ENCODE results near the gene AGFG2.

The AGFG2 gene

DNA sequence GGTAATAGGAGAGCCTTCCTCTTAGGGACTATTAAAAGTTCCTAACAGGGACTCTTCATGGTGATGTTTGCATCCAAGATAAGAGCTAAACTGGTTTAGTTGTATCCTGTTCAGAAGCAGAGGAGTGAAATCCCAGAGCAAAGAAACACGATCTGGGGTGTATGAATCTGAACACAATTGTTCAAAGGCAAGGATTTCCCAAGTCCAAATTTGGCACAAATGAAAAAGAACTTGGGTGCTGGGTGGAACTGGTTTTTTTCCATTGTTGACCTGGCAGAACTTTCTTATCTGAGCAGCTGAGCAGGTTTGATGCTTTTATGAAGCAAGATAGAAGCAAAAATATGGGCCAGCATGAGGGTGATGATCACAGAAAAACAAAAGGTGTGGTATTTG is 6.0 kb downstream of the AGFG2 start:
- POLR2A ChIA-PET, result interaction anchor here (0.6 to 0.9 kb wide), 4 partner anchors 12 to 67 kb away, joined by 3 to 6 read pairs (median 3); partner anchors contain the start of gene FBXO24
- peak overlapping the region; percentile 72 for H3K27ac ChIP-seq (ENCODE audit: extremely low read depth, low read depth, low read length)
- no peaks in the 10 kb centered on the region for H3K9me3 ChIP-seq (ENCODE audit: control insufficient read depth, insufficient read depth, low read depth, low read length)
- H3K4me1 ChIP-seq (ENCODE audit: control insufficient read depth, insufficient read depth, low read length), result peaks cover 39% of the 10 kb centered on the region
- CTCF ChIA-PET, result interaction anchor here (0.6 to 4.1 kb wide), 10 partner anchors 11 to 76 kb away, joined by 3 to 36 read pairs (median 4); no protein-coding TSS in a partner anchor
- no peak overlapping the region for H3K4me3 ChIP-seq (ENCODE audit: low read depth, low read length)
- peaks cover 6 to 7% of the 10 kb centered on the region in 2 experiments; a peak in 2 of 3 replicates for H3K36me3 ChIP-seq (ENCODE audit: control insufficient read depth in 2 of 2, insufficient read depth in 1 of 2, low read length in 2 of 2)
- TF ChIP-seq ZNF239 (tag by site-specific recombination; IDR thresholded peaks at IDR 0.05) (no peak), OVOL3 (tag by site-specific recombination; IDR thresholded peaks at IDR 0.05) (no peak), ZNF10 (tag by site-specific recombination; IDR thresholded peaks at IDR 0.05) (no peak), ZNF423 (tag by site-specific recombination; IDR thresholded peaks at IDR 0.05) (no peak), HOXD13 (CRISPR knock-in tag; IDR thresholded peaks at IDR 0.05; ENCODE audit: borderline replicate concordance) (no peak), ZBTB48 (tag by site-specific recombination; IDR thresholded peaks at IDR 0.05) (peak; percentile 77; the same call in 1 of the 2 replicates), SCRT2 (tag by site-specific recombination; IDR thresholded peaks at IDR 0.05) (no peak), ZNF132 (tag by site-specific recombination; IDR thresholded peaks at IDR 0.05; ENCODE audit: borderline replicate concordance) (no peak), OSR2 (tag by site-specific recombination; IDR thresholded peaks at IDR 0.05) (peak; percentile 17; the same call in 1 of the 2 replicates), GLIS2 (tag by site-specific recombination; IDR thresholded peaks at IDR 0.05) (no peak), ZNF133 (tag by site-specific recombination; IDR thresholded peaks at IDR 0.05) (no peak), ZBTB17 (tag by site-specific recombination; IDR thresholded peaks at IDR 0.05) (peak; percentile 17; the same call in 1 of the 2 replicates)
- TF ChIP-seq, protein P1, sequence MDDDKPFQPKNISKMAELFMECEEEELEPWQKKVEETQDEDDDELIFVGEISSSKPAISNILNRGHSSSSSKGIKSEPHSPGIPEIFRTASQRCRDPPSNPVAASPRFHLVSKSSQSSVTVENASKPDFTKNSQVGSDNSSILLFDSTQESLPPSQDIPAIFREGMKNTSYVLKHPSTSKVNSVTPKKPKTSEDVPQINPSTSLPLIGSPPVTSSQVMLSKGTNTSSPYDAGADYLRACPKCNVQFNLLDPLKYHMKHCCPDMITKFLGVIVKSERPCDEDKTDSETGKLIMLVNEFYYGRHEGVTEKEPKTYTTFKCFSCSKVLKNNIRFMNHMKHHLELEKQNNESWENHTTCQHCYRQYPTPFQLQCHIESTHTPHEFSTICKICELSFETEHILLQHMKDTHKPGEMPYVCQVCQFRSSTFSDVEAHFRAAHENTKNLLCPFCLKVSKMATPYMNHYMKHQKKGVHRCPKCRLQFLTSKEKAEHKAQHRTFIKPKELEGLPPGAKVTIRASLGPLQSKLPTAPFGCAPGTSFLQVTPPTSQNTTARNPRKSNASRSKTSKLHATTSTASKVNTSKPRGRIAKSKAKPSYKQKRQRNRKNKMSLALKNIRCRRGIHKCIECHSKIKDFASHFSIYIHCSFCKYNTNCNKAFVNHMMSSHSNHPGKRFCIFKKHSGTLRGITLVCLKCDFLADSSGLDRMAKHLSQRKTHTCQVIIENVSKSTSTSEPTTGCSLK (tag by site-specific recombination; IDR thresholded peaks at IDR 0.05), result no peak
- TF ChIP-seq, protein P2, sequence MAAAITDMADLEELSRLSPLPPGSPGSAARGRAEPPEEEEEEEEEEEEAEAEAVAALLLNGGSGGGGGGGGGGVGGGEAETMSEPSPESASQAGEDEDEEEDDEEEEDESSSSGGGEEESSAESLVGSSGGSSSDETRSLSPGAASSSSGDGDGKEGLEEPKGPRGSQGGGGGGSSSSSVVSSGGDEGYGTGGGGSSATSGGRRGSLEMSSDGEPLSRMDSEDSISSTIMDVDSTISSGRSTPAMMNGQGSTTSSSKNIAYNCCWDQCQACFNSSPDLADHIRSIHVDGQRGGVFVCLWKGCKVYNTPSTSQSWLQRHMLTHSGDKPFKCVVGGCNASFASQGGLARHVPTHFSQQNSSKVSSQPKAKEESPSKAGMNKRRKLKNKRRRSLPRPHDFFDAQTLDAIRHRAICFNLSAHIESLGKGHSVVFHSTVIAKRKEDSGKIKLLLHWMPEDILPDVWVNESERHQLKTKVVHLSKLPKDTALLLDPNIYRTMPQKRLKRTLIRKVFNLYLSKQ (tag by site-specific recombination; IDR thresholded peaks at IDR 0.05; ENCODE audit: borderline replicate concordance), result no peak
- TF ChIP-seq, protein P3, sequence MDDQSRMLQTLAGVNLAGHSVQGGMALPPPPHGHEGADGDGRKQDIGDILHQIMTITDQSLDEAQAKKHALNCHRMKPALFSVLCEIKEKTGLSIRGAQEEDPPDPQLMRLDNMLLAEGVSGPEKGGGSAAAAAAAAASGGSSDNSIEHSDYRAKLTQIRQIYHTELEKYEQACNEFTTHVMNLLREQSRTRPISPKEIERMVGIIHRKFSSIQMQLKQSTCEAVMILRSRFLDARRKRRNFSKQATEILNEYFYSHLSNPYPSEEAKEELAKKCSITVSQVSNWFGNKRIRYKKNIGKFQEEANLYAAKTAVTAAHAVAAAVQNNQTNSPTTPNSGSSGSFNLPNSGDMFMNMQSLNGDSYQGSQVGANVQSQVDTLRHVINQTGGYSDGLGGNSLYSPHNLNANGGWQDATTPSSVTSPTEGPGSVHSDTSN (CRISPR knock-in tag; IDR thresholded peaks at IDR 0.05), result no peak

DNA sequence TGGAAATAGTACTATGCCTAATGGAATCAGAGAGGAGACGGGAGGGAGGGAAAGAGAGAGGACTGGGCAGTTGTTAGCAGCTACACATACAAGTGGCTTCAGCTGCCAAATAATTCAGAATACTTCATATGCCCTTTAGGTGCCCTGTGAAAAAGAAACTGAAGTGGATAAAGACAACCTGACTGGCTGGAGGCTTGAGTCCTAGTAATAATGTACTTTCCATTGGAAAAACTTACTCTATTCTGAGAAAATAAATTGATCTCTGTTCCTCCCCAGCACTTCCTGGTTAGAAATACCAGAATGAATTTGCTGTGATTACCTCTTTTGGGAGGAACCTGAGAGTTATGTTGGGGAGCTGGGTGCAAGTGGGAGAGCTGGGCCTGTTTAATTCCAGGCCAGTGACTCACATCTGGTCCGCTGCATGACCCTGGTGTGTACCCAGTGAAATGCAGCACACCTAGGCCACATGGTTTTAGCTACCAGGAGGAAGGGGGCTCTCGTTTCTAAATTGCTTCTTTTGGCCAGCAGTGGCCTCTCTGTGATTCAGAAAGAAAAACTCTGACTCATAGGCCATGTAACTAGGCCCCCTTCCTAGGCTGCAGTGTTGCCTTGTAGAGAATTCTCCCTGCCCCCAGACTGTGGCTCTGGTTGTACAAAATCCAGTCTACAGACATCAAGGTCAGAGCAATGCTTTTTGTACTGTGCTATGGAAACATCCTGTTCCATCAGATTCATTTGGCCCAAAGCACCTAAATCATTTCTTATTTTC is 6.5 kb downstream of the AGFG2 start:
- Histone ChIP-seq H3K36me3 (ENCODE audit: control insufficient read depth in 2 of 2, insufficient read depth in 1 of 2, low read length in 2 of 2) (peaks cover 7 to 11% of the 10 kb centered on the region in 2 experiments; a peak in 2 of 3 replicates), H3K4me3 (ENCODE audit: low read depth, low read length) (no peak overlapping the region), H3K4me1 (ENCODE audit: control insufficient read depth, insufficient read depth, low read length) (peaks cover 39% of the 10 kb centered on the region), H3K9me3 (ENCODE audit: control insufficient read depth, insufficient read depth, low read depth, low read length) (no peaks in the 10 kb centered on the region), H3K27ac (ENCODE audit: extremely low read depth, low read depth, low read length) (peak overlapping the region; percentile 72)
- ChIA-PET CTCF (interaction anchor here (0.6 to 4.1 kb wide), 10 partner anchors 9 to 76 kb away, joined by 3 to 36 read pairs (median 5); no protein-coding TSS in a partner anchor), POLR2A (interaction anchor here (0.6 to 0.8 kb wide), 6 partner anchors 13 to 620 kb away, joined by 3 to 6 read pairs (median 3); partner anchors contain the start of genes FBXO24, LRCH4 and VGF)
- TF ChIP-seq ZNF473 (tag by site-specific recombination; IDR thresholded peaks at IDR 0.05), result no peak
- peak; percentile 35; the same call in 1 of the 2 replicates for TF ChIP-seq ZNF600 (tag by site-specific recombination; IDR thresholded peaks at IDR 0.05)
- TF ChIP-seq ZNF132 (tag by site-specific recombination; IDR thresholded peaks at IDR 0.05; ENCODE audit: borderline replicate concordance), result no peak
- TF ChIP-seq ZSCAN23 (tag by site-specific recombination; IDR thresholded peaks at IDR 0.05), result no peak
- TF ChIP-seq, protein P4, sequence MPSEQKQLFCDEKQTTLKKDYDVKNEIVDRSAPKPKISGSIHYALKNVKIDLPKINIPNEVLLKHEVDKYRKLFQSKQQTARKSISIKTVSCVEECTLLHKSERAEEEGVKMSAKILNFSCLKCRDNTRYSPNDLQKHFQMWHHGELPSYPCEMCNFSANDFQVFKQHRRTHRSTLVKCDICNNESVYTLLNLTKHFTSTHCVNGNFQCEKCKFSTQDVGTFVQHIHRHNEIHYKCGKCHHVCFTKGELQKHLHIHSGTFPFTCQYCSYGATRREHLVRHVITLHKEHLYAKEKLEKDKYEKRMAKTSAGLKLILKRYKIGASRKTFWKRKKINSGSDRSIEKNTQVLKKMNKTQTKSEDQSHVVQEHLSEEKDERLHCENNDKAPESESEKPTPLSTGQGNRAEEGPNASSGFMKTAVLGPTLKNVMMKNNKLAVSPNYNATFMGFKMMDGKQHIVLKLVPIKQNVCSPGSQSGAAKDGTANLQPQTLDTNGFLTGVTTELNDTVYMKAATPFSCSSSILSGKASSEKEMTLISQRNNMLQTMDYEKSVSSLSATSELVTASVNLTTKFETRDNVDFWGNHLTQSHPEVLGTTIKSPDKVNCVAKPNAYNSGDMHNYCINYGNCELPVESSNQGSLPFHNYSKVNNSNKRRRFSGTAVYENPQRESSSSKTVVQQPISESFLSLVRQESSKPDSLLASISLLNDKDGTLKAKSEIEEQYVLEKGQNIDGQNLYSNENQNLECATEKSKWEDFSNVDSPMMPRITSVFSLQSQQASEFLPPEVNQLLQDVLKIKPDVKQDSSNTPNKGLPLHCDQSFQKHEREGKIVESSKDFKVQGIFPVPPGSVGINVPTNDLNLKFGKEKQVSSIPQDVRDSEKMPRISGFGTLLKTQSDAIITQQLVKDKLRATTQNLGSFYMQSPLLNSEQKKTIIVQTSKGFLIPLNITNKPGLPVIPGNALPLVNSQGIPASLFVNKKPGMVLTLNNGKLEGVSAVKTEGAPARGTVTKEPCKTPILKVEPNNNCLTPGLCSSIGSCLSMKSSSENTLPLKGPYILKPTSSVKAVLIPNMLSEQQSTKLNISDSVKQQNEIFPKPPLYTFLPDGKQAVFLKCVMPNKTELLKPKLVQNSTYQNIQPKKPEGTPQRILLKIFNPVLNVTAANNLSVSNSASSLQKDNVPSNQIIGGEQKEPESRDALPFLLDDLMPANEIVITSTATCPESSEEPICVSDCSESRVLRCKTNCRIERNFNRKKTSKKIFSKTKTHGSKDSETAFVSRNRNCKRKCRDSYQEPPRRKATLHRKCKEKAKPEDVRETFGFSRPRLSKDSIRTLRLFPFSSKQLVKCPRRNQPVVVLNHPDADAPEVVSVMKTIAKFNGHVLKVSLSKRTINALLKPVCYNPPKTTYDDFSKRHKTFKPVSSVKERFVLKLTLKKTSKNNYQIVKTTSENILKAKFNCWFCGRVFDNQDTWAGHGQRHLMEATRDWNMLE (tag by site-specific recombination; conservative IDR thresholded peaks at IDR 0.05; ENCODE audit: low read depth), result no peak
